Left ventricle myocardium inferior (tissue), 1 donor: ENCODE results near the gene DYNC2I2. TPM values are rescaled to one million over a fixed set of nuclear protein-coding genes. Genes with fewer than 3 reads are reported as not detected.

Experiments used
- DNase-seq: peaks from one replicate; pipeline ENCODE4 v3.0.0-alpha.2; 2020
- H3K27ac ChIP-seq: fragments of 200-600 bp; replicated peaks from 2 replicates; pipeline ENCODE4 v1.8.0; 2021
- H3K27me3 ChIP-seq: fragments of 200-600 bp; 2 replicates; pipeline ENCODE4 v1.8.0; 2021; ENCODE audit warnings: low read depth
- H3K36me3 ChIP-seq: fragments of 200-600 bp; 2 replicates; pipeline ENCODE4 v1.8.0; 2021
- H3K4me1 ChIP-seq: fragments of 200-600 bp; 2 replicates; pipeline ENCODE4 v1.8.0; 2021
- H3K4me3 ChIP-seq: fragments of 200-600 bp; 2 replicates; pipeline ENCODE4 v1.8.0; 2021; ENCODE audit warnings: mild to moderate bottlenecking, moderate library complexity
- H3K9me3 ChIP-seq: fragments of 200-600 bp; replicated peaks from 2 replicates; pipeline ENCODE4 v1.8.0; 2021
- intact Hi-C: fragments of 100-400 bp; cut with micrococcal nuclease; formaldehyde crosslinking; loops from one replicate; pipeline ENCODE4 v1.11.0; 2022
- total RNA-seq: library from RNA; stranded (reverse); fragmentation: NEBNext Ultra II Directional; extraction: Animal tissue kit (Norgen Biotek cat#: 25700); gene quantifications from one replicate; pipeline ENCODE4 v1.2.1, GENCODE V29; 2021
- TF ChIP-seq, protein P1 (sequence below): fragments of 200-600 bp; IDR thresholded peaks from 2 replicates; pipeline ENCODE4 v1.8.0; 2021; ENCODE audit warnings: antibody characterized with exemption, mild to moderate bottlenecking, borderline replicate concordance
- donor health status: DM: no; HTN: yes; CAD: no; lungs with severe emphysema.

Gene DYNC2I2
- total RNA-seq, 1 donor from 2014 or later: 32.7 TPM

- Histone ChIP-seq H3K4me1 (peaks cover 53% of the 10 kb centered on the region), H3K27ac (peak overlapping the region; percentile 86), H3K27me3 (no peaks in the 10 kb centered on the region), H3K9me3 (no peaks in the 10 kb centered on the region), H3K36me3 (peaks cover 96% of the 10 kb centered on the region), H3K4me3 (no peak overlapping the region)
- no peak for DNase-seq
- intact Hi-C loops: no loop called here
- TF ChIP-seq, protein P1, sequence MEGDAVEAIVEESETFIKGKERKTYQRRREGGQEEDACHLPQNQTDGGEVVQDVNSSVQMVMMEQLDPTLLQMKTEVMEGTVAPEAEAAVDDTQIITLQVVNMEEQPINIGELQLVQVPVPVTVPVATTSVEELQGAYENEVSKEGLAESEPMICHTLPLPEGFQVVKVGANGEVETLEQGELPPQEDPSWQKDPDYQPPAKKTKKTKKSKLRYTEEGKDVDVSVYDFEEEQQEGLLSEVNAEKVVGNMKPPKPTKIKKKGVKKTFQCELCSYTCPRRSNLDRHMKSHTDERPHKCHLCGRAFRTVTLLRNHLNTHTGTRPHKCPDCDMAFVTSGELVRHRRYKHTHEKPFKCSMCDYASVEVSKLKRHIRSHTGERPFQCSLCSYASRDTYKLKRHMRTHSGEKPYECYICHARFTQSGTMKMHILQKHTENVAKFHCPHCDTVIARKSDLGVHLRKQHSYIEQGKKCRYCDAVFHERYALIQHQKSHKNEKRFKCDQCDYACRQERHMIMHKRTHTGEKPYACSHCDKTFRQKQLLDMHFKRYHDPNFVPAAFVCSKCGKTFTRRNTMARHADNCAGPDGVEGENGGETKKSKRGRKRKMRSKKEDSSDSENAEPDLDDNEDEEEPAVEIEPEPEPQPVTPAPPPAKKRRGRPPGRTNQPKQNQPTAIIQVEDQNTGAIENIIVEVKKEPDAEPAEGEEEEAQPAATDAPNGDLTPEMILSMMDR: no peak
Observed at GRCh38 chr9:128629852-128630545, 26.6 kb downstream of the DYNC2I2 start.

- peak overlapping the region; percentile 86 for H3K27ac ChIP-seq
- H3K9me3 ChIP-seq: no peaks in the 10 kb centered on the region
- H3K4me3 ChIP-seq: peak overlapping the region; percentile 14
- no peaks in the 10 kb centered on the region for H3K27me3 ChIP-seq
- intact Hi-C loops: no loop called here
- no peak for DNase-seq
- peaks cover 45% of the 10 kb centered on the region for H3K4me1 ChIP-seq
- TF ChIP-seq, protein P1: no peak
- H3K36me3 ChIP-seq: peaks cover 100% of the 10 kb centered on the region
Observed at GRCh38 chr9:128629136-128629535, 27.5 kb downstream of the DYNC2I2 start.

GRCh38 chr9:128628471-128629048, 28.1 kb downstream of the DYNC2I2 start:
- Histone ChIP-seq H3K4me3 (peak overlapping the region; percentile 14), H3K27ac (peak overlapping the region; percentile 86), H3K27me3 (no peaks in the 10 kb centered on the region), H3K36me3 (peaks cover 100% of the 10 kb centered on the region), H3K4me1 (peaks cover 39% of the 10 kb centered on the region), H3K9me3 (no peaks in the 10 kb centered on the region)
- peak; percentile 84 for DNase-seq
- intact Hi-C loops: no loop called here
- TF ChIP-seq, protein P1: no peak

DNA sequence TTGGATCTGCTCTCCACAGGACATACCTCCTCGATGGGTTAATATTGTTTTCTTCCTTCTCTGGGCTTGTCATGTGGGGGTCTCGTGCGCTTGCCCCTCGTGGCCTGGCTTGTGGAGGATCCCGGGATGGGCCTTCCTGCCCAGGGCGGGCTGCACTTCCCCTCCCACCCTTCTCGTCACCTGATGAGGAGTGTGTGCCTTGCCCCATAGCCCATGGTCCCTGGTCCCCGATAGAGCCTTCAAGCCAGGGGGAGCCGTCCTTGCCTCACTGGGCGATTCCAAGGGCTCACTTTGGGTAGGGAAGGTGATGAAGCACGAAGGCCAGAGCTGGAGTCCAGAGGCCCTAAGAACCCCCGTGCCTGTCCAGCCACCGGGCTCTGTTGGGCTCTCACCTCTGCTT, 28.7 kb downstream of the DYNC2I2 start:
- intact Hi-C loops: no loop called here
- H3K4me1 ChIP-seq: peaks cover 36% of the 10 kb centered on the region
- DNase-seq: no peak
- TF ChIP-seq, protein P1: no peak
- H3K36me3 ChIP-seq: peaks cover 100% of the 10 kb centered on the region
- H3K27me3 ChIP-seq: no peaks in the 10 kb centered on the region
- no peak overlapping the region for H3K4me3 ChIP-seq
- no peaks in the 10 kb centered on the region for H3K9me3 ChIP-seq
- H3K27ac ChIP-seq: peak overlapping the region; percentile 86

DNA sequence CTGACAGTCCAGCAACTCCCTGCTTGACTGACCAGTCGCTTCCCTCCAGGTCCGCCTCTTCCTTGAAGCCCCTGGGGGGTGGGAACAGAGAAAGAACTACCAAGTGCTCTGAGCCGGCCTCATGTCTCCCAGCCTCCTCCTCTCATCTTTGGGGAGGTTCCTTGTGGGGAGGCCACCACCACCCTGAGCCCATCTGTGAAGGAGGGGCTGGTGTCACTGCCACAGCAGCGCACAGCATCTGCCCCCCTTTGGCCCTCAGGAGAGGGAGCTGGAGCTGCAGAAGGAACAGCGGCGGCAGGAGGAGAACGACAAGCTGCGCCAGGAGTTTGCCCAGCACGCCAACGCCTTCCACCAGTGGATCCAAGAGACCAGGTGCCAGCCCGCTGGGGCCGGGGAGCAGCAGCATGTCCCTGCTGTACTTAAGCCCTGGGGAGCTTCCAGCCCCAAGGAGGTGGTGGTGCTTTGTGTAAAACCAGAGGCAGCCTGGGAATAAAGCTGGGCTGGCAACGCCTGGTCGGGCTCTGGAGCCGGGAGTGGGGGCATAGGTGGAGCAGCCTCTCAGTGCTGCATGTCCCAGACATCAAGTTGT, 29.4 kb downstream of the DYNC2I2 start:
- H3K9me3 ChIP-seq: no peaks in the 10 kb centered on the region
- H3K27ac ChIP-seq: no peak overlapping the region
- intact Hi-C loops: no loop called here
- no peaks in the 10 kb centered on the region for H3K27me3 ChIP-seq
- peaks cover 100% of the 10 kb centered on the region for H3K36me3 ChIP-seq
- no peak for DNase-seq
- TF ChIP-seq, protein P1: no peak
- peaks cover 36% of the 10 kb centered on the region for H3K4me1 ChIP-seq
- no peak overlapping the region for H3K4me3 ChIP-seq
